Measurements from ENCODE around the gene ZNF580. TPM values are rescaled to one million over a fixed set of nuclear protein-coding genes. Genes with fewer than 3 reads are reported as not detected.
A peak's percentile ranks its signal among the peaks of the same experiment; 100 is the strongest.

The ZNF580 gene
- polyA plus RNA-seq, 3 donors from 2014 or later, result 9.6 to 27.8 (median 13.8) TPM

- no peaks in the 10 kb centered on the region for H3K9me3 Mint-ChIP-seq
- peaks cover 16 to 36% of the 10 kb centered on the region in 2 donors for H3K4me1 Mint-ChIP-seq
- peak within 1 kb of the TSS in 3 of 6 donors; percentile 35 to 64 (median 45) for H3K27ac Mint-ChIP-seq
- peak; percentile 40 to 55 (median 41) for DNase-seq
- peaks cover 0 to 8% (median 5%) of the 10 kb centered on the region in 3 donors for H3K27me3 Mint-ChIP-seq (ENCODE audit: low read depth in 3 of 3)
- H3K36me3 Mint-ChIP-seq, result no peaks in the 10 kb centered on the region
- peak within 1 kb of the TSS; percentile 70 to 82 (median 78) for H3K4me3 Mint-ChIP-seq
Observed at GRCh38 chr19:55647732-55648584, 7.2 kb downstream of the ZNF580 start, which contains the start of gene CCDC106. Gene CCDC106 (plus strand): TSS chr19:55648212. CDS start chr19:55649047, 835 bp downstream.

- no peaks in the 10 kb centered on the region for H3K36me3 Mint-ChIP-seq
- H3K4me3 Mint-ChIP-seq, result peak overlapping the region; percentile 41 to 75 (median 66)
- peaks cover 3 to 11% (median 4%) of the 10 kb centered on the region in 3 donors for H3K27me3 Mint-ChIP-seq (ENCODE audit: low read depth in 3 of 3)
- no peak for DNase-seq
- no peak overlapping the region for H3K27ac Mint-ChIP-seq
- H3K9me3 Mint-ChIP-seq, result no peaks in the 10 kb centered on the region
- H3K4me1 Mint-ChIP-seq, result peaks cover 9 to 34% of the 10 kb centered on the region in 2 donors
Observed at GRCh38 chr19:55648585-55649267, 7.9 kb downstream of the ZNF580 start.

GRCh38 chr19:55649268-55650125 lies 8.7 kb downstream of the ZNF580 start:
- H3K4me3 Mint-ChIP-seq, result peak overlapping the region; percentile 57 to 74 (median 61)
- H3K4me1 Mint-ChIP-seq, result peaks cover 9 to 31% of the 10 kb centered on the region in 2 donors
- no peaks in the 10 kb centered on the region for H3K36me3 Mint-ChIP-seq
- no peak for DNase-seq
- peak overlapping the region in 2 of 6 donors; percentile 40 to 62 for H3K27ac Mint-ChIP-seq
- H3K27me3 Mint-ChIP-seq (ENCODE audit: low read depth in 3 of 3), result peaks cover 11 to 19% (median 12%) of the 10 kb centered on the region in 3 donors
- no peaks in the 10 kb centered on the region for H3K9me3 Mint-ChIP-seq

- no peaks in the 10 kb centered on the region for H3K9me3 Mint-ChIP-seq
- H3K36me3 Mint-ChIP-seq, result no peaks in the 10 kb centered on the region
- H3K4me3 Mint-ChIP-seq, result peak overlapping the region in 4 of 5 donors; percentile 17 to 52 (median 36)
- peaks cover 14 to 25% (median 15%) of the 10 kb centered on the region in 3 donors for H3K27me3 Mint-ChIP-seq (ENCODE audit: low read depth in 3 of 3)
- peaks cover 9 to 29% of the 10 kb centered on the region in 2 donors for H3K4me1 Mint-ChIP-seq
- no peak for DNase-seq
- H3K27ac Mint-ChIP-seq, result no peak overlapping the region
Observed at GRCh38 chr19:55650126-55650557, 9.3 kb downstream of the ZNF580 start.

- Mint-ChIP-seq H3K36me3 (no peaks in the 10 kb centered on the region), H3K27me3 (ENCODE audit: low read depth in 3 of 3) (peaks cover 17 to 27% (median 19%) of the 10 kb centered on the region in 3 donors), H3K27ac (no peak overlapping the region), H3K9me3 (no peaks in the 10 kb centered on the region), H3K4me1 (peaks cover 12 to 30% of the 10 kb centered on the region in 2 donors), H3K4me3 (peak overlapping the region in 4 of 5 donors; percentile 29 to 52 (median 46))
- DNase-seq, result no peak
Observed at GRCh38 chr19:55650602-55651230, 9.9 kb downstream of the ZNF580 start.

- H3K9me3 Mint-ChIP-seq, result no peaks in the 10 kb centered on the region
- H3K27me3 Mint-ChIP-seq (ENCODE audit: low read depth in 3 of 3), result peaks cover 17 to 28% (median 23%) of the 10 kb centered on the region in 3 donors
- H3K36me3 Mint-ChIP-seq, result no peaks in the 10 kb centered on the region
- peak overlapping the region in 1 of 5 donors; percentile 49 for H3K4me3 Mint-ChIP-seq
- H3K4me1 Mint-ChIP-seq, result peaks cover 18 to 35% of the 10 kb centered on the region in 2 donors
- DNase-seq, result no peak
- H3K27ac Mint-ChIP-seq, result no peak overlapping the region
Observed at GRCh38 chr19:55651236-55651635, 10.4 kb downstream of the ZNF580 start.

- H3K4me1 Mint-ChIP-seq, result peaks cover 24 to 41% of the 10 kb centered on the region in 2 donors
Observed at GRCh38 chr19:55652311-55653128, 11.7 kb downstream of the ZNF580 start.

GRCh38 chr19:55653651-55654322 lies 13.0 kb downstream of the ZNF580 start:
- H3K27me3 Mint-ChIP-seq (ENCODE audit: low read depth in 3 of 3), result peaks cover 17 to 26% (median 26%) of the 10 kb centered on the region in 3 donors
- peaks cover 32 to 46% of the 10 kb centered on the region in 2 donors for H3K4me1 Mint-ChIP-seq

More at GRCh38 chr19:55652311-55653128, 11.7 kb downstream of the ZNF580 start:
- peak overlapping the region in 1 of 5 donors; percentile 33 for H3K4me3 Mint-ChIP-seq
- peak overlapping the region in 1 of 6 donors; percentile 62 for H3K27ac Mint-ChIP-seq
- no peak for DNase-seq
- H3K27me3 Mint-ChIP-seq (ENCODE audit: low read depth in 3 of 3), result peaks cover 17 to 29% (median 26%) of the 10 kb centered on the region in 3 donors
- H3K9me3 Mint-ChIP-seq, result no peaks in the 10 kb centered on the region
- H3K36me3 Mint-ChIP-seq, result no peaks in the 10 kb centered on the region

GRCh38 chr19:55654323-55654867 lies 13.6 kb downstream of the ZNF580 start:
- Mint-ChIP-seq H3K4me3 (peak overlapping the region; percentile 92 to 99 (median 94)), H3K4me1 (peaks cover 36 to 48% of the 10 kb centered on the region in 2 donors), H3K9me3 (no peaks in the 10 kb centered on the region), H3K27ac (peak overlapping the region; percentile 94 to 99 (median 98)), H3K27me3 (ENCODE audit: low read depth in 3 of 3) (peaks cover 17 to 26% (median 26%) of the 10 kb centered on the region in 3 donors), H3K36me3 (peaks cover 0 to 2% (median 0%) of the 10 kb centered on the region in 3 donors)
- peak; percentile 99 to 100 (median 100) for DNase-seq

More at GRCh38 chr19:55653651-55654322, 13.0 kb downstream of the ZNF580 start:
- Mint-ChIP-seq H3K4me3 (peak overlapping the region; percentile 92 to 99 (median 94)), H3K27ac (peak overlapping the region; percentile 94 to 99 (median 98)), H3K9me3 (no peaks in the 10 kb centered on the region), H3K36me3 (no peaks in the 10 kb centered on the region)
- DNase-seq, result peak; percentile 99 to 100 (median 100)

GRCh38 chr19:55654868-55655647 lies 14.3 kb downstream of the ZNF580 start, which contains the start of gene U2AF2:
Gene U2AF2 (plus strand): TSS chr19:55655035. CDS start chr19:55655105, 70 bp downstream.
- peaks cover 17 to 26% (median 24%) of the 10 kb centered on the region in 3 donors for H3K27me3 Mint-ChIP-seq (ENCODE audit: low read depth in 3 of 3)
- peak within 1 kb of the TSS; percentile 92 to 99 (median 94) for H3K4me3 Mint-ChIP-seq
- H3K4me1 Mint-ChIP-seq, result peaks cover 40 to 49% of the 10 kb centered on the region in 2 donors
- DNase-seq, result peak; percentile 93 to 96 (median 96)
- H3K9me3 Mint-ChIP-seq, result no peaks in the 10 kb centered on the region
- H3K36me3 Mint-ChIP-seq, result peaks cover 0 to 5% (median 0%) of the 10 kb centered on the region in 3 donors
- peak within 1 kb of the TSS; percentile 95 to 99 (median 98) for H3K27ac Mint-ChIP-seq
